GM12878 (cell line): ENCODE data around the gene FMN2. TPM values are rescaled to one million over a fixed set of nuclear protein-coding genes. Genes with fewer than 3 reads are reported as not detected.

Experiments used
- ATAC-seq: fragments of 200-7000 bp; cut with Tn5 transposase; 3 replicates; pipeline ENCODE4 v1.9.1; 2020; ENCODE audit warnings: mild to moderate bottlenecking, moderate library complexity
- BruUV-seq: library from RNA; stranded (reverse); fragments of 400-500 nt; replicated peaks from 2 replicates; lab custom pipeline; 2021; lab: Mats Ljungman, UMichigan
- CTCF ChIA-PET: fragments of 300-600 bp; sonication (Branson Sonifier 250); formaldehyde crosslinking; extraction: SDS; loops from one replicate; lab custom pipeline; 2021; ENCODE audit warnings: inconsistent platforms; lab: Yijun Ruan, JAX
- POLR2A ChIA-PET: fragments of 350-600 bp; formaldehyde crosslinking; extraction: SDS; loops from one replicate; lab custom pipeline; 2021; ENCODE audit warnings: inconsistent platforms; lab: Charles Lee
- RAD21 ChIA-PET: fragments of 300-600 bp; sonication (Branson Sonifier 250); formaldehyde crosslinking; loops from one replicate; lab custom pipeline; 2023; ENCODE audit warnings: antibody characterized with exemption; ENCODE audit not compliant: unreplicated experiment; lab: Charles Lee
- SMC1A ChIA-PET: fragments of 300-600 bp; sonication (Branson Sonifier 250); formaldehyde crosslinking; loops from one replicate; lab custom pipeline; 2023; ENCODE audit not compliant: unreplicated experiment, uncharacterized antibody; lab: Charles Lee
- DNase-seq: peaks from one replicate; pipeline ENCODE4 v3.0.0-alpha.2; 2011; ENCODE audit warnings: low read depth, low spot score
- FAIRE-seq: peaks from 3 replicates; lab custom pipeline; 2011; peaks lifted over from hg19 to GRCh38; lab: Jason Lieb, UNC
- H2AFZ ChIP-seq: 2 replicates; pipeline ENCODE4 v1.6.0; 2011; ENCODE audit warnings: low read depth, low read length, control low read depth; ENCODE audit not compliant: control insufficient read depth
- H3K27ac ChIP-seq: 2 replicates; pipeline ENCODE4 v1.5.1; 2011; ENCODE audit warnings: control low read depth; ENCODE audit not compliant: control insufficient read depth, insufficient read depth
- H3K27me3 ChIP-seq, 2 experiments: replicated peaks in 1 of 2; 2 replicates each; pipeline versions ENCODE4 v1.6.0 to v1.6.1; 2011; ENCODE audit warnings: low read length in 1 of 2; ENCODE audit not compliant: control insufficient read depth in 2 of 2, insufficient read depth in 2 of 2
- H3K36me3 ChIP-seq, 2 experiments: 2 replicates each; pipeline ENCODE4 v1.5.1; 2011; ENCODE audit warnings: low read length in 1 of 2; ENCODE audit not compliant: control insufficient read depth in 2 of 2, insufficient read depth in 2 of 2
- H3K4me1 ChIP-seq: 2 replicates; pipeline ENCODE4 v1.6.1; 2011; ENCODE audit warnings: mild to moderate bottlenecking, low read length, moderate library complexity, mixed read lengths; ENCODE audit not compliant: control insufficient read depth, insufficient read depth
- H3K4me2 ChIP-seq: 2 replicates; pipeline ENCODE4 v1.6.0; 2011; ENCODE audit warnings: control low read depth; ENCODE audit not compliant: control insufficient read depth, insufficient read depth
- H3K4me3 ChIP-seq: fragments of 200-600 bp; sonication (generic); 2 replicates; pipeline ENCODE4 v1.5.1; 2016
- H3K79me2 ChIP-seq: 2 replicates; pipeline ENCODE4 v1.6.0; 2011; ENCODE audit warnings: low read length; ENCODE audit not compliant: control insufficient read depth, insufficient read depth
- H3K9ac ChIP-seq: 2 replicates; pipeline ENCODE4 v1.8.0; 2011; ENCODE audit warnings: low read length, control low read depth, mixed read lengths; ENCODE audit not compliant: control insufficient read depth, insufficient read depth
- H3K9me3 ChIP-seq: replicated peaks from 3 replicates; pipeline ENCODE4 v1.5.1; 2011; ENCODE audit warnings: mild to moderate bottlenecking, low read length; ENCODE audit not compliant: control insufficient read depth, insufficient read depth
- H4K20me1 ChIP-seq: 2 replicates; pipeline ENCODE4 v1.6.0; 2011; ENCODE audit not compliant: control insufficient read depth, insufficient read depth
- BCL3 ChIP-seq: IDR thresholded peaks from 2 replicates; pipeline ENCODE4 v1.6.1; 2011; ENCODE audit warnings: borderline replicate concordance, low read depth, mild to moderate bottlenecking, moderate library complexity, low read length; ENCODE audit not compliant: insufficient read depth, poor library complexity, severe bottlenecking
- CEBPB ChIP-seq, 2 experiments: fragments of 150-350 bp in 1 of 2; IDR thresholded peaks; 2 replicates each; pipeline ENCODE4 v1.6.1; 2012 to 2014; ENCODE audit warnings: low read depth in 2 of 2, low read length in 2 of 2, borderline replicate concordance in 1 of 2, inconsistent platforms in 1 of 2
- CREB1 ChIP-seq: IDR thresholded peaks from 2 replicates; pipeline ENCODE4 v1.6.1; 2012; ENCODE audit warnings: low read depth, mild to moderate bottlenecking, inconsistent platforms
- EED ChIP-seq: sonication (generic); IDR thresholded peaks from 2 replicates; pipeline ENCODE4 v1.6.1; 2016; ENCODE audit warnings: antibody characterized with exemption, low read depth
- FOS ChIP-seq: IDR thresholded peaks from 3 replicates; pipeline ENCODE4 v1.6.1; 2011; ENCODE audit warnings: borderline replicate concordance; ENCODE audit not compliant: insufficient read length; ENCODE audit errors: extremely low read depth
- HDAC6 ChIP-seq: fragments of 200-600 bp; sonication (generic); IDR thresholded peaks from one replicate; pipeline ENCODE4 v1.8.0; 2017; ENCODE audit warnings: antibody characterized with exemption; ENCODE audit not compliant: unreplicated experiment
- KDM1A ChIP-seq: fragments of 200-600 bp; sonication (generic); IDR thresholded peaks from 2 replicates; pipeline ENCODE4 v1.6.1; 2016; ENCODE audit warnings: borderline replicate concordance
- TCF3 ChIP-seq: IDR thresholded peaks from 2 replicates; pipeline ENCODE4 v1.6.1; 2012; ENCODE audit warnings: low read depth, mild to moderate bottlenecking, low read length, borderline replicate concordance; ENCODE audit not compliant: insufficient read depth
- ZBTB40 ChIP-seq: fragments of 450-650 bp; IDR thresholded peaks from 2 replicates; pipeline ENCODE4 v1.6.1; 2016; ENCODE audit warnings: mild to moderate bottlenecking, moderate library complexity, borderline replicate concordance
- ZNF274 ChIP-seq: IDR thresholded peaks from one replicate; pipeline ENCODE4 v1.8.0; 2011; ENCODE audit not compliant: insufficient read length, insufficient read depth
- ZNF687 ChIP-seq: fragments of 450-650 bp; IDR thresholded peaks from 2 replicates; pipeline ENCODE4 v1.6.1; 2017; ENCODE audit warnings: mild to moderate bottlenecking, moderate library complexity
- WGBS: methylation state at CpG from one replicate; pipeline ENCODE4 v1.1.6; 2016; ENCODE audit warnings: low lambda C conversion rate; ENCODE audit not compliant: insufficient replicate concordance, insufficient coverage; ENCODE audit errors: missing lambda C conversion rate; 5-methylcytosine and 5-hydroxymethylcytosine counted together
- in situ Hi-C: fragments of 300-500 bp; cut with MboI; formaldehyde crosslinking; loops from 9 replicates; pipeline ENCODE4 v1.14.3; 2018; ENCODE audit warnings: mixed read lengths
- intact Hi-C: fragments of 100-400 bp; cut with micrococcal nuclease; formaldehyde crosslinking; loops from one replicate; pipeline ENCODE4 v1.14.2; 2022; ENCODE audit not compliant: unreplicated experiment
- polyA plus RNA-seq, 11 experiments: library from polyadenylated mRNA; depleted of rRNA in 4 of 11; unstranded in 6 of 11; stranded (reverse) in 5 of 11; fragments of >200 nt; fragmentation: Nextera tagmentation in 4 of 11; fragmentation: Illumina TruSeq in 1 of 11; extraction: Ambion mirVana in 4 of 11; extraction: Trizol in 1 of 11; gene quantifications; 1 replicate in 1 of 11; 2 replicates in 10 of 11; pipeline versions ENCODE4 v1.2.1 to v1.2.3, GENCODE V29; 2011 to 2016; ENCODE audit warnings: inconsistent platforms in 2 of 11, missing spikeins in 2 of 11, low read depth in 1 of 11
- total RNA-seq, 4 experiments: library from RNA; depleted of rRNA in 3 of 4; stranded (reverse); fragments of >200 nt in 3 of 4; fragmentation: Illumina TruSeq in 1 of 4; extraction: Trizol in 1 of 4; gene quantifications; 2 replicates each; pipeline versions ENCODE4 v1.2.1 to v1.2.3, GENCODE V29; 2013 to 2021

Gene FMN2
- total and polyA plus RNA-seq, 10 of the 15 experiments (the other 5 are each of a cell fraction or from before 2014, with no cell fraction given), result 0.60 TPM; not detected in 9

- no peak for TF ChIP-seq ZBTB40
Observed at GRCh38 chr1:240508201-240508600, 416.5 kb downstream of the FMN2 start (continued).

GRCh38 chr1:240508950-240509349 lies 417.3 kb downstream of the FMN2 start:
- no peak for ATAC-seq
- Histone ChIP-seq H3K27me3 (no peaks in the 10 kb centered on the region), H3K4me1 (no peaks in the 10 kb centered on the region), H4K20me1 (no peaks in the 10 kb centered on the region), H2AFZ (no peak overlapping the region), H3K4me3 (no peak overlapping the region), H3K9me3 (no peaks in the 10 kb centered on the region), H3K4me2 (no peak overlapping the region), H3K79me2 (no peaks in the 10 kb centered on the region), H3K9ac (no peak overlapping the region), H3K36me3 (no peaks in the 10 kb centered on the region), H3K27ac (no peak overlapping the region)
- no TSS peak for BruUV-seq
- in situ Hi-C loops, result no loop called here
- ChIA-PET RAD21 (no interaction called here), POLR2A (no interaction called here), CTCF (no interaction called here), SMC1A (interaction anchor here (0.9 kb wide), 1 partner anchor 93 kb away, joined by 4 read pairs; no protein-coding TSS in a partner anchor)
- intact Hi-C loops, result no loop called here
- no peak for DNase-seq
- FAIRE-seq, result no peak
- WGBS, result 43% methylated on average over 2 of the region's 2 CpGs
- TF ChIP-seq CREB1 (no peak), TCF3 (no peak), BCL3 (no peak), KDM1A (no peak), EED (no peak), CEBPB (IDR thresholded peaks at IDR 0.05; ENCODE audit: borderline replicate concordance in 1 of 2, low read depth in 2 of 2, low read length in 2 of 2) (no peak), ZNF687 (no peak), ZNF274 (no peak), HDAC6 (no peak), FOS (no peak)
